ENCODE data around the gene ZSCAN32.

The ZSCAN32 gene

GRCh38 chr16:3389663-3390338 lies 11.0 kb downstream of the ZSCAN32 start:
- CTCF ChIA-PET: no interaction called here
- TF ChIP-seq, protein P1, sequence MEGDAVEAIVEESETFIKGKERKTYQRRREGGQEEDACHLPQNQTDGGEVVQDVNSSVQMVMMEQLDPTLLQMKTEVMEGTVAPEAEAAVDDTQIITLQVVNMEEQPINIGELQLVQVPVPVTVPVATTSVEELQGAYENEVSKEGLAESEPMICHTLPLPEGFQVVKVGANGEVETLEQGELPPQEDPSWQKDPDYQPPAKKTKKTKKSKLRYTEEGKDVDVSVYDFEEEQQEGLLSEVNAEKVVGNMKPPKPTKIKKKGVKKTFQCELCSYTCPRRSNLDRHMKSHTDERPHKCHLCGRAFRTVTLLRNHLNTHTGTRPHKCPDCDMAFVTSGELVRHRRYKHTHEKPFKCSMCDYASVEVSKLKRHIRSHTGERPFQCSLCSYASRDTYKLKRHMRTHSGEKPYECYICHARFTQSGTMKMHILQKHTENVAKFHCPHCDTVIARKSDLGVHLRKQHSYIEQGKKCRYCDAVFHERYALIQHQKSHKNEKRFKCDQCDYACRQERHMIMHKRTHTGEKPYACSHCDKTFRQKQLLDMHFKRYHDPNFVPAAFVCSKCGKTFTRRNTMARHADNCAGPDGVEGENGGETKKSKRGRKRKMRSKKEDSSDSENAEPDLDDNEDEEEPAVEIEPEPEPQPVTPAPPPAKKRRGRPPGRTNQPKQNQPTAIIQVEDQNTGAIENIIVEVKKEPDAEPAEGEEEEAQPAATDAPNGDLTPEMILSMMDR (IDR thresholded peaks at IDR 0.05; ENCODE audit: insufficient read depth, low read length, missing control alignments): no peak
- DNase-seq (ENCODE audit: low read depth, low spot score): no peak
- H3K4me3 ChIP-seq (ENCODE audit: low read depth, low read length): no peak overlapping the region
- POLR2A ChIA-PET: interaction anchor here (0.6 kb wide), 1 partner anchor 67 kb away, joined by 3 read pairs; no protein-coding TSS in a partner anchor

GRCh38 chr16:3388325-3388724 lies 12.5 kb downstream of the ZSCAN32 start:
- ChIA-PET CTCF (no interaction called here), POLR2A (interaction anchor here (1.5 kb wide), 1 partner anchor 13 kb away, joined by 4 read pairs; the partner anchor contains the start of genes ZNF174 and ZSCAN32)
- no peak for DNase-seq (ENCODE audit: low read depth, low spot score)
- TF ChIP-seq, protein P1 (IDR thresholded peaks at IDR 0.05; ENCODE audit: insufficient read depth, low read length, missing control alignments): no peak
- no peak overlapping the region for H3K4me3 ChIP-seq (ENCODE audit: low read depth, low read length)

- ChIA-PET CTCF (no interaction called here), POLR2A (no interaction called here)
- TF ChIP-seq, protein P1 (IDR thresholded peaks at IDR 0.05; ENCODE audit: insufficient read depth, low read length, missing control alignments): no peak
- no peak for DNase-seq (ENCODE audit: low read depth, low spot score)
- H3K4me3 ChIP-seq (ENCODE audit: low read depth, low read length): no peak overlapping the region
Measured at GRCh38 chr16:3383045-3383448, 17.8 kb downstream of the ZSCAN32 start.

- ChIA-PET POLR2A (no interaction called here), CTCF (no interaction called here)
Measured at GRCh38 chr16:3377917-3378316, 22.9 kb downstream of the ZSCAN32 start.

GRCh38 chr16:3375680-3376079 lies 25.1 kb downstream of the ZSCAN32 start:
- no peak overlapping the region for H3K4me3 ChIP-seq (ENCODE audit: low read depth, low read length)
- ChIA-PET POLR2A (no interaction called here), CTCF (no interaction called here)
- TF ChIP-seq, protein P1 (IDR thresholded peaks at IDR 0.05; ENCODE audit: insufficient read depth, low read length, missing control alignments): no peak
- DNase-seq (ENCODE audit: low read depth, low spot score): no peak

More at GRCh38 chr16:3377917-3378316, 22.9 kb downstream of the ZSCAN32 start:
- no peak overlapping the region for H3K4me3 ChIP-seq (ENCODE audit: low read depth, low read length)
- TF ChIP-seq, protein P1 (IDR thresholded peaks at IDR 0.05; ENCODE audit: insufficient read depth, low read length, missing control alignments): no peak
- DNase-seq (ENCODE audit: low read depth, low spot score): no peak

DNA sequence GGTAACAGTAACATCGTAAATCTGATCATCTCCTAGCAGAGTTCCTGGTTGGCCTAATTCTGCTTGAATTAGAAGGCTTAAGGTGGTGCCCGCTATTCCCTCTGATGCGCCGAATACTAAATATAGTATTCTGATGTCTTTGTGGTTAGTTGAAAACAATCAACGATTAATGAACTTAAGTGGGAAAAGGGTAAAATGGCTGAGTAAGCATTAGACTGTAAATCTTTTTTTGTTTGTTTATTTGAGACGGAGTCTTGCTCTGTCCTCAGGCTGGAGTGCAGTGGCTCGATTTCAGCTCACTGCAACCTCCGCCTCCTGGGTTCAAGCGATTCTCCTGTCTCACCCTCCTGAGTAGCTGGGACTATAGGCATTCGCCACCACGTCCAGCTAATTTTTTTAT lies 31.7 kb downstream of the ZSCAN32 start:
- POLR2A ChIA-PET: no interaction called here
- no peak for DNase-seq (ENCODE audit: low read depth, low spot score)
- H3K4me3 ChIP-seq (ENCODE audit: low read depth, low read length): no peak overlapping the region
- CTCF ChIA-PET: no interaction called here
- TF ChIP-seq, protein P1 (IDR thresholded peaks at IDR 0.05; ENCODE audit: insufficient read depth, low read length, missing control alignments): no peak
